HG03457 (cell line): ENCODE measurements around the gene LRRC14B.
"Not testable (repeated sequence)": the region's sequence is repeated elsewhere in the genome, so short reads cannot be mapped to it uniquely, and the experiment has no call there.

ENCODE experiments used
- ATAC-seq: cut with Tn5 transposase; IDR thresholded peaks from one replicate; pipeline ENCODE4 v1.9.1; 2021; ENCODE audit warnings: moderate number of reproducible peaks; ENCODE audit not compliant: unreplicated experiment

Gene LRRC14B

DNA sequence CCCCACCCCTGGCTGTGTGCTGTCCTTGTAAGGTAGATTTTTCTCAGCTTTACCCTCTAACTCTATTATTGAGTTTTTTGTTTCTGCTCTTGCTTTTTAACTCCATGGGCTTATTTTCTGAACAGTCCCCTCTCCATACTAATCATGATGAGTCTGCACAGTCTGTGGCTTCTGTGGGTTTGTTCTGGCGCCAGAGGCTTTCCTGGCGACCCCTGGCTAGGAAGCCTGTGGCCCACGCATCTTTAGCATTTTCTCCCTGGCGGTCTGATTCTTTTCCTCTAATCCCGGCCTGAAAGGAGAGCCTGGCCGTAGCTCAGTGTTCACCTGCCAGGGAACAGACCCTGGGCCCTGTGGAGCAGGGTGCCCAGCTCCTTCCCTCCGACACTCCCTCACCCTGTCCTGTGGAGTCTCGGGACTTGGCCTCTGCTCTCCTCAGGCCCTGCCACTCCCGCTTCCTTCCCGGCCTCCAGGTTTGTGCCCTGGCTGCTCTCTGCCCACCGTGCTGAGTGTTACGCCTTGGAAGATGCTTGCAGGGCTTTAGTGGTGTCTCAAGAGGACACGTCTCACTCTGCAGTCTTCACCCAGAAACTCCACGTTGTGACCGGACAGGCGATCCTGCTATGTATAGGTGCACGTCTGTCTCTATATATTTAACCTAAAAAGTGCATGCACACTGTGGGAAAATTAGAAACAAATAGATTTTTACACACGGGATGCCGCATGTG, 31.7 kb upstream of the LRRC14B start:
- no peak for ATAC-seq

- ATAC-seq, result no peak
Measured at GRCh38 chr5:160173-160510, 31.2 kb upstream of the LRRC14B start.

- ATAC-seq, result no peak
Measured at GRCh38 chr5:160921-161802, 30.1 kb upstream of the LRRC14B start.

- no peak for ATAC-seq
Measured at GRCh38 chr5:161803-162110, 29.5 kb upstream of the LRRC14B start.

DNA sequence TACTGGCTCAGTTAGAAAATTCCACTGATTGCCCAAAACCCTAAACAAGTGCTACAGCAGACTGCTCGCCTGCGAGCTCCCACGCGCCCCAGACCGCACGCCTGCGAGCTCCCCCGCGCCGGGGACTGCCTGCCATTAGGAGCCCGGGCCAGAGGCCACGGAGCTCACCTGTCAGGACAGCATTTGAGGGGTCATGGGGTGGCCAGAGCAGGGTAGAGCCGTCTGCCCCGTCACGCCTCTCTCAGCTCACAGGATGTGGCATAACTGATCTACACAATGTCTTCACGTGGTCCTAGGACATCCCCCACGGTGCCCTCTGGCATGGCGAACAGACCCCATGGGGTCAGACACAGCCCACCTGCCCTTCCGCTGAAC, 29.1 kb upstream of the LRRC14B start:
- ATAC-seq, result no peak

GRCh38 chr5:162565-163337, 28.5 kb upstream of the LRRC14B start:
- no peak for ATAC-seq

DNA sequence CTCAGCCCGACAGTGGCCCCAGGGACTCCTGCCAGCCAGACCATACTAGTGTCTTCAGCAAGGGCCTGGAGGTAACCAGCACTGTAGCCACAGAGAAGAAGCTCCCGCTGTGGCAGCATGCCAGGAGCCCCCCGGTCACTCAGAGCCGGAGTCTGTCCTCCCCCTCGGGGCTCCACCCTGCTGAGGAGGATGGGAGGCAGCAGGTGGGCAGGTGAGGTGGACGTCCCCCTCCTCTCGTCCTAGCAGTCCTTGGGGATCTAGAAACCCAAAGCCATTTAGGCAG, 28.0 kb upstream of the LRRC14B start:
- ATAC-seq, result no peak

DNA sequence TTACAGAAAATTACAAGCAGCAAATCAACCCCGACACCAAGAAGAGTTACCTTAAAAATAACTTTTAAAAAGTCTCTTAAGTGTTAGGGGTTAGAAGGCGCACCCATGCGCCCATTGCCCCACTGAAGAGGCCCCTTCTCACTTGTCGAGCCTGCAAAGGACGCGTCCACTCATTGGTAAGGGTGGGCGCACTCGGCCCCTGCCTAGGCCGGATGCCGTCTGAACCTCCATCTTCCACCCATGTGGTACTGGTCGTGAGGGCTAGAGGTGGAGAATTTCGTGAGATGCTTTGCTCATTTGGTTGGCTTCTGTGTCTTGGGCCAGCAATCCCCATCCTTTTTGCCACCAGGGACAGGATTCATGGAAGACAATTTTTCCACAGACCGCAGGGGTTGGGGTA, 27.5 kb upstream of the LRRC14B start:
- no peak for ATAC-seq

GRCh38 chr5:164244-164643, 27.1 kb upstream of the LRRC14B start:
- no peak for ATAC-seq

- ATAC-seq, result not testable (repeated sequence)
Measured at GRCh38 chr5:164783-165182, 26.5 kb upstream of the LRRC14B start.

- no peak for ATAC-seq
Measured at GRCh38 chr5:166441-167372, 24.6 kb upstream of the LRRC14B start.

- ATAC-seq, result no peak
Measured at GRCh38 chr5:167511-167910, 23.8 kb upstream of the LRRC14B start.

GRCh38 chr5:167982-168660, 23.2 kb upstream of the LRRC14B start:
- no peak for ATAC-seq

DNA sequence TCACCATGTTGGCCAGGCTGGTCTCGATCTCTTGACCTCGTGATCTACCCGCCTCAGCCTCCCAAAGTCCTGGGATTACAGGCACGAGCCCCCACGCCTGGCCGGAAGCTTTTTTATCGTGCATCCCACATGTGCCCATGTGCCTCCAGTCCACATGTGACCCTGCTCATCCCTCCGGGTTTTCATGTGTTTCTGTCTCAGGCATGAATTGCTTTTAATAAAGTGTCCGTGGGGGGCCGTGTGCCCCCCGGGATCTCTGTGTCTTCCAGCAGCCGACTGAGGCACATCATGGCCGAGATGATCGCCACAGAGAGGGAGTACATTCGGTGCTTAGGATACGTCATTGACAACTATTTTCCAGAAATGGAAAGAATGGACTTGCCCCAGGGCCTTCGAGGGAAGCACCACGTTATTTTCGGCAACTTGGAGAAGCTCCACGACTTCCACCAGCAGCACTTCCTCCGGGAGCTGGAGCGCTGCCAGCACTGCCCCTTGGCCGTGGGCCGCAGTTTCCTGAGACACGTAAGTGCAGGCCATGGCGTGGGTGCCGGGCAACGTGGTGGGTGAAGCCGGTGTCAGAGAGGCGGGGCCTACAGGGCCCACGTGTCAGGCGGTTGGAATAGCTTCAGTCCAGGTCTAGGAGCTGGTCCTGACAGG, 22.1 kb upstream of the LRRC14B start:
- ATAC-seq, result no peak

DNA sequence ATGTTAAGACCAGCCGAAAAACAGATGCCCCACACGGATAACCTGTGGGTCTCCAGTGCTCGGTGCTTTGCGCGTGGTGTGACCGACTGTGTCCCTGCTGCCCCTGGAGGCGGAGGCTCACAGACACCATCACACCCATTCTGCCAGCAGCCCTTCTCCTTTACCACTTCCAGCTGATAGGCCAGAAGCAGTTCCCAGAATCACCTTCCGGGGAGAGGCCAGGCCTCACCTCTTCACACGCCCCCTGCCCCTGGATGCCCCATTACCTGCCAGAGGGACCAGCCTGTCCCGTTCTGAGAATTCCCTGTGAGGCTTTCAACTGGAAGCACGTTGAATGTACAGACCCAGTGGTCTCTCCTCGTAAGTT, 21.6 kb upstream of the LRRC14B start:
- no peak for ATAC-seq

GRCh38 chr5:170971-171800, 20.1 kb upstream of the LRRC14B start:
- ATAC-seq, result no peak

- ATAC-seq, result no peak
Measured at GRCh38 chr5:171801-172331, 19.4 kb upstream of the LRRC14B start.

- no peak for ATAC-seq
Measured at GRCh38 chr5:172421-172820, 18.9 kb upstream of the LRRC14B start.

- no peak for ATAC-seq
Measured at GRCh38 chr5:172841-173251, 18.4 kb upstream of the LRRC14B start.
